GM18507 (cell line): ENCODE measurements around the gene WASF2.
"Not testable (repeated sequence)": the region's sequence is repeated elsewhere in the genome, so short reads cannot be mapped to it uniquely, and the experiment has no call there.

ENCODE experiments used
- DNase-seq: peaks from one replicate; pipeline ENCODE4 v3.0.0; 2011; ENCODE audit warnings: low read depth; ENCODE audit not compliant: insufficient read length; ENCODE audit errors: extremely low spot score
- FAIRE-seq: peaks from 2 replicates; lab custom pipeline; 2011; peaks lifted over from hg19 to GRCh38; lab: Jason Lieb, UNC

Gene WASF2

GRCh38 chr1:27489973-27490741, at the start of gene WASF2:
Gene WASF2 (minus strand): TSS chr1:27490167. CDS start chr1:27428890, 61,277 bp downstream.
- DNase-seq (peak; percentile 77), FAIRE-seq (peak; percentile 98)

- no peak for FAIRE-seq
- DNase-seq: no peak
These were observed 48.8 kb upstream of the WASF2 start for GRCh38 chr1:27538793-27539192.

DNA sequence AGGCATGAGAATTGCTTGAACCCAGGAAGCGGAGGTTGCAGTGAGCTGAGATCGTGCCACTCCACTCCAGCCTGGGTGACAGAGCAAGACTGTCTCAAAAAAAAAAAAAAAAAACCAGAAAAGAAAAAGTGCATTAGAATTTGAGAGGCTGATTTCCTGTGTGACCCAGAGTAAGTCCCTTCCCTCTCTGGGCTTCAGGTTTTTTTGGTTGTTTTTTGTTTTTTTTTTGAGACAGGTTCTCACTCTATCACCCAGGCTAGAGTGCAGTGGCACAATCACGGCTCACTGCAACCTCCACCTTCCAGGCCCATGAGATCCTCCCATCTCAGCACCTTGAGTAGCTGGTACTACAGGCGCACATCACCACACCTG, 48.3 kb upstream of the WASF2 start:
- not testable (repeated sequence) for FAIRE-seq, DNase-seq

DNA sequence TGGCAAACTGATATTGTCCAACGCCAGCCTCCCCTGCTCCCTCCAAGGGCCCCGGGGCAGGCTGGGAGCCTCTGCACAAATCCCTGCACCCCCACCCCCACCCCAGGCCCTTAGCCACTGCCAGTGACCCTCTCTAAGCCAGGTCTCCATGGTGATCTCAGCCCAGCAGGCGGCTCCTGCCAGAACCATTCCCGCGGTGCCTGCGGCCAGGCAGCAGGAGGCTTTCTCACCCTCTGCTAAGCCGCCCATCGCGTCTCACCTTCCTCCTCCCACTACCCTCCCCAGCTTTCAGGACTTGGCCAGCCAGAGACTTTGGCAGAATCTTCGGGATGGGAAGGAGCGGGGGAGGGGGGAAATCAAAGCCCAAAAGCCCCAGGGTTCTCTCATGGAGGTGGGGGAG, 46.8 kb upstream of the WASF2 start:
- DNase-seq (no peak), FAIRE-seq (no peak)

- DNase-seq: no peak
- FAIRE-seq: no peak
These were observed 46.2 kb upstream of the WASF2 start for GRCh38 chr1:27536010-27536757.

- DNase-seq: no peak
- FAIRE-seq: no peak
These were observed 45.4 kb upstream of the WASF2 start for GRCh38 chr1:27535386-27535785.

- no peak for DNase-seq
- FAIRE-seq: no peak
These were observed 42.2 kb upstream of the WASF2 start for GRCh38 chr1:27531959-27532685.

GRCh38 chr1:27530192-27530591, 40.2 kb upstream of the WASF2 start:
- FAIRE-seq: no peak
- no peak for DNase-seq

GRCh38 chr1:27529704-27530018, 39.7 kb upstream of the WASF2 start:
- no peak for DNase-seq
- no peak for FAIRE-seq

DNA sequence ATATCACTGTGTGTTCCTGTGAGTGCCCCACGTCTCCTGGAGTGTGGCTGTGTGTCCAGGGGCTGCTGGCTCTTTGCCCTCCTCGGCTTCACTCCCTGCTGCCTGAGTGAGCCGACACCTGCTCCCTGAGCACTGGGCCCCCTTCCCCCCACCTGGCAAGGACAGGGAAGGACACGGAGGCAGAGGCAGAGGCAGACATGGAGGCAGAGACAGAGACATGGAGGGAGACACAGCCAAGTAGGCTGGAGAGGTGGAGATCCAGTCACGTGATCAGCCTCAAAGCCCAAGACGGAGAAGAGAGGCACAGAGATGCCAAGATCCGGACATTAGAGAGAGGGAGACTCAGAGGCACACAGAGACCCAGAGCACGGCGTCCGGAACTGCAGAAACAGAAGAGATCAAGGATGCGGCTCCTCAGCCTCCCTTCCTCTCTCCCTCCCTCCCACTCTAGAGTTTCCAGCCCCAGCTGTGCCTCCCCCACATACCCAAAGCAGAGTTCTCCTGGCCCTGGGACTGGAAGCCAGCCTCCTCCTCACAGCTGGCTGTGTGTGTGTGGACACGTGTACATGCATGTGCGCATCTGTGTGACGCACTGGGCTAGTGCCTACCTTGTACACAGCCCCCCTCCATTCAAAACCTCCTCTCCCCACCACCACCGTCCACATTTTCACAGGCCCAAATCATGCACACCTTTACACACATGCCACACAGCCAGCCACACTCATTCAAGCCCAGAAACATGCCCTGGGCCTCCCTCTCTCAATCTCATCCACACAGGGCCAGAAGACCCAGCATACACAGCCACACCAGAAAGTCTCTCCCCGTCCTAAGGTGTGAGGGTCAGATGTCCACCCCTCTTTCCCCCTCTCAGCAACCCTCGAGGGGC, 39.1 kb upstream of the WASF2 start:
- DNase-seq: no peak
- no peak for FAIRE-seq

DNA sequence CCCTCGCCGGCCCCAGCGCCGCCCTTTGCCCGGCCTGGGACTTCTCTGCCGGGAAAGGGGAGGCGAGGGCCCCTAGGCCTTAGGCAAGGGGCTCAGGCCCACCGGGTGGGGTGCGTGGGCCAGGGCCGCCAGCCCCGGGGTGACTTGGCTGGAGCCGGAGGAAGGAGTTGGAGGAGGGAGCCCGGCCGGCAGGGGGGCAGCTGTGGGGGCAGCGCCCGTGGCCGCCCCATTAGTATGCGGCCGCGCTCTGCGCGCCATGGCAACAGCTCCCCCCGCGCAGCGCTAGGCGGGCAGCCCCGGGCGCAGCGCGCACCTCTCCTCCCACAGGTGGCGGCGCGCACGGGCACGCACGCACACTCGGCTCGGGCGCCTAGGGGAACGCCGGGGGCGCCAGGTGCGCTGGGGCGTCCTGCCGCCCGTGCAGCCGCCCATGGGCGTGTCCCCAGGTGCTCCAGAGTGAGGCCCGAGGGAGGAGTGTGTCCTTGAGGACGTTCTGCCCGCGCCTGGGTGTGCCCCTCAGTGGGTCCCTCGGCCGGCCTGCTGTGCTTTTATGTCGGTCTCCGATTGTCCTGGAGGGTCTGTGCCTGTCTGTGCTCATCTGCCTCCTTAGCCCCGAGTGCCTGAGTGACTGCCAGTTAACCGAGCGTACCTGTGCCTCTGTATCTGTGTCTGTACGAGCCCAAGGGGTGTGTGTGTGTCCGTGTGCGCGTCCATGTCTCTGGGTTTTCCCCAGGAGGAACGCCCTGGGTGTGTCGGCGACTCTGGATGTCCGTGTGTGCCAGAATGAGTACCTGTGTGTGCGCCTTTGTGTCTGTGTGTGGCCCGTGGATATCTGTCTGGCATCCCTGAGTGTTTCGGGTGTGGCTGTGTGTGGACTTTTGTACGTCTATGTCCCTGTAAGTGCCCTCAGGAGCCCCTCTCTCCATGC, 38.2 kb upstream of the WASF2 start:
- DNase-seq (peak; percentile 17), FAIRE-seq (no peak)

GRCh38 chr1:27527223-27527889, 37.4 kb upstream of the WASF2 start:
- DNase-seq (peak; percentile 25), FAIRE-seq (no peak)

DNA sequence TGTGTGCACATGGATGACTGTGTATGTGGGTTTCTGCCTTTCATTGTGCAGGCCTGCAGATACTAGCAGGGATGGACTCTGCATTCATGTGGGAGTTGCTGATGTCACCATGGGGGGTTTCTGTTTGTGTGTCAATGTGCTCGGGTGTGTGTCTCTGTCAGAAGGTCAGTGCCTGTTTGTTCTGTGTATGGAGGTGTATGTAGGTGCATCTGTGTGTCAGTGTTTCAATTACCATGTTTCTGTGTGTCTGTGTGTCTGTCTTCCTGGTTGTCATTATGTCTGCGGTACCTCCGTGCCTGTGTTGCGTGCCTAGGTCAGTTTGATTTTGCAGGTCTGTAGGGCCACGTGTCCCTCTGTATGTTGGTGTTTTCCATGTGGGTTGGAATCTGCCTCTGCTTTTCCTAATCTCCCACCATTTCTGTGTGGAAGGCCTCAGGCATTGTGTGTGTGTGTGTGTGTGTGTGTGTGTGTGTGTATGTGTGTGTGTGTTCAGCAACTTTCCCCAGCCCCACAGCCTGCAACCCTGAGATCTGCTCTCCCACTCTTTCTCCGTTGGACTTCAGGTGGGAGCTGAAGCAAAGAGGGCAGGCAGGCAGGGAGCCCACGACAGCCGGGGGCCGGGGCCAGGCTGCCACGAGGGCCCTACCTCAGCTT, 36.7 kb upstream of the WASF2 start:
- FAIRE-seq: peak; percentile 52

DNA sequence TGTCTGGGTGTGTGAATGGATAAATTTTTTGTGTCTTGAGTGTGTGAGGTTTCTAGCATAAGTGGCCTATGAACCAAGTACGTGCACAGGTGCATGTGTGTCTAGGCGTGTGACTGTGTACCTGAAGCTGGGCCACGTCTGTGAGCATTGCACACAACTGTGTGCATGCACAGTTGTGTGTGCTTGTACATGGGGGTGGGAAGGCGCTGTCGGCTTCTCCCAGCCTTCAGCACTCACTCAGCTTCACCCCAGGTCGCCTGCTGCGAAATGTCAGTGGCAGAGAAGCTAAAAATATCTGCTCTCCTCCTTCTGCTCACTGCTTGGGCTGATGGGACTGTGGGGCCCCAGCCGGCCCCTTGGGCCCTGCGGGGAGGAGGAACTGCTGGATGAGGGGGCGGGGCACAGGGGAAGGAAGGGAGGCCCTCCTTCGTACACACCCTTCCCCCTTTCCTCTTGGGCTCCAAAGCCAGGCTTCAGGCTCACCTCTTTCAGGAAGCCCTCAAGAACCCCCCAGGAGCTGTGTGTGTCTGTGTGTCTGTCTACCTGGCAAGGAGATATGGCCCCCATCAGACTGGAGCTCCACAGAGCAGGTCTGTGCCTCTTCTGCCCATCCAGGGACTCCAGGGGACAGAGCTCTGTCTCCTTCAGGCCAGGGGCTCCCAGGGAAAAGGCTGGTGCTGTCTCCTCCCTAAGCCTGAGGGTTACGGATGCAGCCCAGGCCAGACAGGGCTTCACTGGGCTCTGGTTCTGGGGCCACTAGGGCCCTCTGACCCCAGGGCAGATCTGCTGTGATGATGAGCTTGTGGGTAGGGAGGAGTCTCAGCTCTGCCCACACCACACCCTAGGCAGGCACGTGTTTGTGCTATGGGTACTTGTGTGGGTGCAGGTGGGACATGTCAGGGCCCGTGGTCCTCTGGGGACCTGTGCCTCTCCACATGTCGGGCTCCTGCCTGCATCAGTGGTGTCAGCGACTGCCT, 35.6 kb upstream of the WASF2 start:
- DNase-seq (peak; percentile 60), FAIRE-seq (peak; percentile 70)

More for the DNA sequence above, 36.7 kb upstream of the WASF2 start:
- no peak for DNase-seq

DNA sequence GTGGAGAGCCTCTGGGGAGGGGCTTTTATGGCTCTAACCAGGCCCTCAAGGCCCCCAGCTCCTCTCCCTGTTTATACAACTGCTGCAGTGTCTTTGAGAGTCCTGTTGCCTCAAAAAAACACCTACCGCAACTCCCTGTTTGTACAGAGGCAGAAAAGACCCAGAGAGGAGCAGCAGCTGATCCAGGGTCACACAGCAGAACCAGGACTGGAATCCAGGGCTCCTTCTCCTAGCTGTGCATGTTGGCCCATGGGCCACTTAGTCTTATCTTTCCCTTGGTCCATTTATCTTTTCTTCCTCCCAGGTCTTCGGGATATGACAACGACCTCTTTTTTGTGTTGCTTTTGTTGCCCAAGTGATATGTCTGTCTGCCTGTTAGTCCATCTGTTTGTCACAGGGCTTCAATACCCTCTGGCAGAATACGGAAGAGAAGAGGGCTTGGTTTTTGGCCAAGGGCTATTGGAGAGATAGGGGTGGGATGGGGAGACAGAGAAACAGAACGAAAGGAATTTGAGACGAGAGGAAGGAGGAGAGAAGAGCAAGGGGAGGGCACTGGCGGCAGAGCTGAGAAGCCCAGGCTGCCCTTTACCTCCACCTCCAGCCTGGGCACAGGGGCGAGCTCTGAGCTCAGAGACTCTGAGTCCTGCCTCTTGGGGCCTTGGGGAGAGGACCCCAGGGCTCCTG, 33.5 kb upstream of the WASF2 start:
- DNase-seq (no peak), FAIRE-seq (no peak)
